GM20431 (cell line): ENCODE data around the gene NFYA.

Experiments
- in situ Hi-C: fragments of 300-500 bp; cut with MseI, MboI; formaldehyde crosslinking; loops from one replicate; pipeline ENCODE4 v1.15.0; 2020; ENCODE audit warnings: low sequenced_read_pairs; ENCODE audit not compliant: unreplicated experiment

NFYA gene

GRCh38 chr6:41071923-41072835 is 595 bp upstream of the NFYA start, which contains the start of gene OARD1:
OARD1 (minus strand) TSS chr6:41072356; CDS start chr6:41071634, 722 bp downstream.
- in situ Hi-C loops: no loop called here

DNA sequence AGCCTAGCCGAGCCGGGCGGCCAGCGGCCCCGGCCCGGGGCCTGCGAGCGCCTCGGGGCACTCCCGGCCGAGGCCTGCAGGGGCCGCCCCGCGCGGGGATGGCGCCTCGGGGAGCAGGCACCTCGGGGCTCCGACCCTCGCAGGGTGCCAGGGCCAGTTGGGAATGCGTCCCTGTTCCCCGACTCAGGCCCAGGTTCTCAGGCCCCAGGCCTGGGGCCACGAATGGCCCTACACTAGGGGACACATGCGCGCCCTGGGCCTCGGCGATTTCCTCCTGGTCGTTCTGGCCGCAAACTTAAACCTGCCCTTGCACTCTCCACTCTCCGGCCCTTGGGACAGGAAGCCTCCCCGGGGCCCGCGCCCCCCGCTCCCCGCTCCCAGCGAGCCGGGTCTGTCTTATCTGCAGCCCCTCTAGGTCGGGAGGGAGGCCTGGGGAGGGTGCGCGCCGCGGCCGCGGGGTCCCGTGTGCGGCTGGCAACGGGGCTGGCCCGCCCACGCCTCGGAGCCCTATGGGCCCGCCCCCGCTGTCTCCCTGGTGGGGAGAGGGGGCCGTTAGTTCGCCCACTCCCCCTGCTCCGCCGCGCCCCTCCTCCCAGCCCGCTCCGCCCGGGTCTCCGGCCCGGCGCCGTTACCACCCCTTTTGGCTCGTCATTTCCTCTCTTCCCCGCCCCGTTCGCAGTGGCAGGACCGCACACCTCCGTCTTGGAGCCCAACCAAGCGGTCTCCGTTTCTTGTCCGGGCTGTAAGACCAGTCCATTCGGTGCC is 611 bp downstream of the NFYA start:
- in situ Hi-C loops: no loop called here

DNA sequence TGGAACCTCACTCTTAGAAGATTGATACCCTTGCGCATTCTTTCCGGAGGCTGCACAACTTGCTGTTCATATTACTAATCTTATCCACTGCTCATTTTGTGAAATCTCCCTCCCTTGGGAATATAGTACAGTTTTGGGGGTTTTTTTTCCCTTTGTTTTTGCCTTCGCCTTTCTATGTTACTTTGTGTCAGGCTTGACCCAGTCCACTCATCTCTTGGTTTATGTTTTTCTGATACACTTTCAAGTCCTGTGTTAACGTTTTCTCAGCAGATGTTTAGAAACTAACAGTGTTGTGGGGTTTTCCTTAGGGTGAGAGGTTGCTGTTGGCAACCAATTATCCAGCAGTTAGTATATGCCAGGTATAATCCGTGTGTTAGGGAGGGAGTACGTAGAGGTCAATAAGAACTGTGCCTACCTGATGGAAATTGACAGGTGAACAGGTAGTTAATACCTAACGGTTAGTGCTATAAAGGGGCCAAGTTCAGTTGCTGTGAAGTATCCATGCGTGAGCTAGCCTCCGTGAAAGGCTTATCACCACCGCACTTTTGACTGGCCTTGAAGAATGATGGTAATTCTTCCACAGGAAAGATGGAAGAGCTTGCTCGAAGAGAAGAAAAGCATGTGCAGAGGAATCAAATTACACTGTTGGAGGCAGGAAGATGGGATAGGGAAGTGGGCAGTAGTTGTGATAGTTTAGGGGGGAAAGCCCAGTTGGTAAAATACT is 1.4 kb downstream of the NFYA start:
- in situ Hi-C loops: no loop called here

DNA sequence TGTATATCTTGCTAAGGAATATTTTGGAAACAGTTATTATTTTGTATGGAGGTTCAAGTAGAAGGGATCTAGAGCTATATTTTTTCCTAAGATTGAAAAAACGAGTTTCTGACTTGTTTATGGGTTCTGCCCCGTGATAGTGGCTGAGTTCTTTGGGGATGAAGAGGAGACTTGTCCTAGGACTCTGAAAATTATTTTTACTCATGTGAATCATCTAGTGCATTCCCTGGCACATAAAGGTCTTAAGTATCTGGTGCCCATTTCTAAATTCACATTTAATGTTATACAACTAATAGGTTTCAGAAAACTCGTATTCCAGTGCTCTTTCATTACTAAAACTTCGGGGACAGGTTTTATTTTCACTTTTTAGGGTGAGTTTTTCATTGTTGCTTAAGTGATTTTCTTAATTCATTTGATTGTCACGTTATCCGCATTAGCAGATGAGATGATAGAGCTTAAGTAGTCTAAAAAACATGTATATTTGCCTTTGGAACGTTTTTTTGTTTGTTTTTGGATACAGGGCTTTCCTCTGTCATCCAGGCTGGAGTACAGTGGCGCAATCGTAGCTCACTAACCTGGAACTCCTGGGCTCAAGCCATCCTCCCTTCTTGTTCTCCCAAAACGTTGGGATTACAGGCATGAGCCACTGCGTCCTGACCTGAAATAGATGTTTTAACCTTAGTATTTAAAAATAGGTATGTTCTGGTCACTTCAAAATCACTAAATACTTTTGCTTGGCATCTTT is 2.1 kb downstream of the NFYA start:
- in situ Hi-C loops: no loop called here

- in situ Hi-C loops: no loop called here
Observed at GRCh38 chr6:41075651-41076626, 3.2 kb downstream of the NFYA start.

DNA sequence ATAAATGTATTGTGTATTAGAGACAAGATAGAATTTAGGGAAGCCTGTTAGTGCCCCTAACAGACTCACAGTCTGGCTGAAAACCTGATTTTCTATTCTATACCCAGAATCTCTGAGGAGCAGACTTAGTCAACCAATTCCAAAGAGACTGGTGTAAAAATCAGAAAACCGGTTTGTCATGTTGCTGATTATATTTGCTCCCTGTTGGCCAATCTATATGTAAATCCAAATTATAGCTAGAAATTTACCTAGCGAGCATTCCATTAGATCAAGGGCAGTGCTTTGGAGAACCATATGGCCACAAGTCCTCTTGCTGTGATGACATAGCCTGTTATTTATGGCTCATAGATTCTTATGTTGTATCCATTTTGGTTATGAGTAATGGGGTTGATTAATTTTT is 4.8 kb downstream of the NFYA start:
- in situ Hi-C loops: no loop called here

GRCh38 chr6:41078101-41078500 is 5.3 kb downstream of the NFYA start:
- in situ Hi-C loops: no loop called here

- in situ Hi-C loops: no loop called here
Observed at GRCh38 chr6:41079080-41079479, 6.3 kb downstream of the NFYA start.

DNA sequence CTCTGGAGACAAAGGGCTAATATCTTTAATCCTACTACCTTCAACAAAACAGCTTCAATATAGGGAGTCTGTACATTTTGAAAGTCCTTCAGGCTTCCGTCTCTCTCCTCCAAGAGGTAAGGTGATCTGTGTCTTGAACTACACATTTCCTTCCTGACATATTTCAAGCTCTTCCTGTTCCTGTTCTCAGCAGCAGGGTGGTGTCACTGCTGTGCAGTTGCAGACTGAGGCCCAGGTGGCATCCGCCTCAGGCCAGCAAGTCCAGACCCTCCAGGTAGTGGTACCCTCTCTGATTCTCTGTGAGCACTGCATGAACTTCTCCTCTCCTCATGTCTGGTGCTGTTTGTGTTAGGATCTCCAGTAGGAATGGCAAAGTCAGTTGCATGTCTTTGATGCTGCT is 7.8 kb downstream of the NFYA start:
- in situ Hi-C loops: no loop called here

DNA sequence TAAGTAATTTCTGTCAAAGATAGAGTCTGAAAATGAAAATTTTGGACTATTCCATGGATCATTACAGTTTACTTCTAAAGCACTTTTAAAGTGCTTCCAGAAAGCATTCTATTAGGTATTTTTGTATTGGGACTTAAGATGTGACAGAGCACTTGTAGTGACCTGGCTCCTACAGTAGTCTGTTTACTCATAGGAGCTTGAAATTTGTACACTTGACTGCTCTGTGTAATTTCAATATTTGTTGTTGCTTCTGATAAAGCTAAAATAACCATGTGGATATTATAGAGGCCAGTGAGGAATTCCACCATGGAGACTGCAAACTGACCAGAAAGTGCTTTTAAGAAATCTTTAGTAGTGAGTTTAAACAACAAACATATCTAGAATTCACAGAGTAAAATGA is 10.3 kb downstream of the NFYA start:
- in situ Hi-C loops: no loop called here

GRCh38 chr6:41085182-41085581 is 12.4 kb downstream of the NFYA start:
- in situ Hi-C loops: no loop called here

DNA sequence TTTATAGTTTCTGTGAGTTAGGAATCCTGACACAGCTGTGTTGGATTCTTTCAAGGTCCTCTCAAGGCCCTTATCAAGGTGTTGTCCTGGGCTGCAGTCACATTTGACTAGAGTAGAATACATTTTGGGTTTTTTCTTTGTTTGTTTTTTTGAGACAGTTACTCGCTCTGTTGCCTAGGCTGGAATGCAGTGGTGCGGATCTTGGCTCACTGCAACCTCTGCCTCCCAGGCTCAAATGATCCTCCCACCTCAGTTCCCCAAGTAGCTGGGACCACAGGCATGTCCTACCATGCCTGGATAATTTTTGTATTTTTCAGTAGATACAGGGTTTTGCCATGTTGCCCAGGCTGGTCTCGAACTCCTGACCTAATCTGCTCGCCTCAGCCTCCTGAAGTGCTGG is 15.7 kb downstream of the NFYA start:
- in situ Hi-C loops: no loop called here

- in situ Hi-C loops: no loop called here
Observed at GRCh38 chr6:41090841-41091761, 18.3 kb downstream of the NFYA start.

- in situ Hi-C loops: no loop called here
Observed at GRCh38 chr6:41092421-41093140, 19.8 kb downstream of the NFYA start.

DNA sequence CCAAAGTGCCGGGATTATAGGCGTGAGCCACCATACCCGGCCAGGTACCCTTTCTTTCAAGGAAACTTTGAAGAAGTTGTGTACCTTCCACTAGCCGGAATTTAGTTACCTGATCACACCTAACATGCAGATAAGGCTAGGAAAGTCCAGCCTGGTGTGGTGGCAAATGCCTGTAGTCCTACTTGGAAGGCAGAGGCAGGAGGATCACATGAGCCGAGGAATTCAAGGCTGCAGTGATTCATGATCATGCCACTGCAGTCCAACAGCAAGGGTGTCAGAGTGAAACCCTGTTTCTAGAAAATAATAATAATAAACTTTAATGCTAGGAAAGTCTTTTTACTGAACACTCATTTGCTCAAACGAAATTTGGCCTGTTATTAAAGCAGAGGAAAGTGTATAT is 21.0 kb downstream of the NFYA start:
- in situ Hi-C loops: no loop called here

GRCh38 chr6:41097467-41098090 is 24.8 kb downstream of the NFYA start:
- in situ Hi-C loops: no loop called here

DNA sequence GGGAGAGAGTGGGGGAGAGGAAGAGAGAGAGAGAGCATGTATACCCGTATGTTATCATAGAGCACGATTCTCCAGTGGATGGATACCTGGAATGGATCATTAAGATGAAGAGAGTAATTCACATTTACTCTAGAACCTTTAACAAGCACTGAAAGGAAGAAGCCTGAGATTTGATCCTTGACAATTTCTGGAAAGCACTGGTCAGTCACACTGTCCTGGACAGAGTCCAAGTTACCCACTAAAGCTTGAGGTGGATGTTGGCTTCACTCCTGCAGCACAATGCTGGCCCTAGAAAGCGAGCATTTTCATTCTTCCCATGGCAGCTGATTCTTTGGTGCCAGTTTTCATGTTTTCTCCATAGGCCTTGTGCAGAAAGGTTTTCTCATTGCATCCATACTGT is 25.6 kb downstream of the NFYA start:
- in situ Hi-C loops: no loop called here
